ENCODE measurements around the gene ARL15. TPM values are rescaled to one million over a fixed set of nuclear protein-coding genes. Genes with fewer than 3 reads are reported as not detected.

The ARL15 gene
- polyA plus RNA-seq, 2 donors, result 4.0 to 7.8 TPM

GRCh38 chr5:54017580-54017979, 292.8 kb downstream of the ARL15 start:
- Histone ChIP-seq H3K36me3 (ENCODE audit: control insufficient read depth in 2 of 2, insufficient read depth in 2 of 2, low read length in 1 of 2) (no peaks in the 10 kb centered on the region), H3K4me1 (ENCODE audit: control insufficient read depth in 2 of 2, insufficient read depth in 2 of 2, low read length in 1 of 2) (no peaks in the 10 kb centered on the region), H3K27ac (ENCODE audit: low read depth in 2 of 2, low read length in 1 of 2) (no peak overlapping the region), H3K9me3 (ENCODE audit: control insufficient read depth in 2 of 2, insufficient read depth in 1 of 2, low read depth in 1 of 2, low read length in 1 of 2) (no peaks in the 10 kb centered on the region), H3K4me3 (ENCODE audit: low read depth in 1 of 2, low read length in 2 of 2) (no peak overlapping the region), H3K27me3 (ENCODE audit: control insufficient read depth in 1 of 2, insufficient read depth in 2 of 2, low read length in 2 of 2) (no peaks in the 10 kb centered on the region)
- 91 to 92% methylated on average over 2 of the region's 2 CpGs for WGBS, 2 donors

- Histone ChIP-seq H3K4me3 (ENCODE audit: low read depth in 1 of 2, low read length in 2 of 2) (no peak overlapping the region), H3K27me3 (ENCODE audit: control insufficient read depth in 1 of 2, insufficient read depth in 2 of 2, low read length in 2 of 2) (no peaks in the 10 kb centered on the region), H3K9me3 (ENCODE audit: control insufficient read depth in 2 of 2, insufficient read depth in 1 of 2, low read depth in 1 of 2, low read length in 1 of 2) (no peaks in the 10 kb centered on the region), H3K36me3 (ENCODE audit: control insufficient read depth in 2 of 2, insufficient read depth in 2 of 2, low read length in 1 of 2) (no peaks in the 10 kb centered on the region), H3K4me1 (ENCODE audit: control insufficient read depth in 2 of 2, insufficient read depth in 2 of 2, low read length in 1 of 2) (no peaks in the 10 kb centered on the region), H3K27ac (ENCODE audit: low read depth in 2 of 2, low read length in 1 of 2) (no peak overlapping the region)
Observed at GRCh38 chr5:54013556-54014194, 296.7 kb downstream of the ARL15 start.

- Histone ChIP-seq H3K4me3 (ENCODE audit: low read depth in 1 of 2, low read length in 2 of 2) (no peak overlapping the region), H3K4me1 (ENCODE audit: control insufficient read depth in 2 of 2, insufficient read depth in 2 of 2, low read length in 1 of 2) (no peaks in the 10 kb centered on the region), H3K36me3 (ENCODE audit: control insufficient read depth in 2 of 2, insufficient read depth in 2 of 2, low read length in 1 of 2) (no peaks in the 10 kb centered on the region), H3K9me3 (ENCODE audit: control insufficient read depth in 2 of 2, insufficient read depth in 1 of 2, low read depth in 1 of 2, low read length in 1 of 2) (no peaks in the 10 kb centered on the region), H3K27ac (ENCODE audit: low read depth in 2 of 2, low read length in 1 of 2) (no peak overlapping the region), H3K27me3 (ENCODE audit: control insufficient read depth in 1 of 2, insufficient read depth in 2 of 2, low read length in 2 of 2) (no peaks in the 10 kb centered on the region)
- WGBS, 2 donors, result 82 to 93% methylated on average over 2 of the region's 2 CpGs
Observed at GRCh38 chr5:54009828-54010227, 300.5 kb downstream of the ARL15 start.

DNA sequence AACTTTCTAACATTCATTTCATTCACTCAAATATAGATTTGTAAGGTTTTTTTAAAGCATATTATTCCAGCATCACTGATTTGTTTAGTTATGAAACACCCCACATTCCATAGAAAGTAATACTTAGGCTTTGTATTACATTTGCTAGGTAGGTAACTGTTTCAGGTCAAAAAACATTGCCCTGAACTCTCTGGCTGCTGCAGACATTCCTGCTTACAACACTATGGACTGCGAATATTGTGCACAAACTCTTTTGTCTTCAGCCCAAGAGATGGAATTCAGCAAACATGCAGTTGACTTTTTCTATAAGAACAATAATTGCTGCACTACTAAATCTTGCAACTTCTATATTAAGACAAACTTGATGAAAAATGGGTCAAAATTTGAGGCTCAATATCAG, 301.0 kb downstream of the ARL15 start:
- Histone ChIP-seq H3K27me3 (ENCODE audit: control insufficient read depth in 1 of 2, insufficient read depth in 2 of 2, low read length in 2 of 2) (no peaks in the 10 kb centered on the region), H3K4me1 (ENCODE audit: control insufficient read depth in 2 of 2, insufficient read depth in 2 of 2, low read length in 1 of 2) (no peaks in the 10 kb centered on the region), H3K27ac (ENCODE audit: low read depth in 2 of 2, low read length in 1 of 2) (no peak overlapping the region), H3K9me3 (ENCODE audit: control insufficient read depth in 2 of 2, insufficient read depth in 1 of 2, low read depth in 1 of 2, low read length in 1 of 2) (no peaks in the 10 kb centered on the region), H3K4me3 (ENCODE audit: low read depth in 1 of 2, low read length in 2 of 2) (no peak overlapping the region), H3K36me3 (ENCODE audit: control insufficient read depth in 2 of 2, insufficient read depth in 2 of 2, low read length in 1 of 2) (no peaks in the 10 kb centered on the region)
- WGBS, 2 donors, result 45 to 52% methylated on average over 1 of the region's 1 CpG

- no peaks in the 10 kb centered on the region for H3K4me1 ChIP-seq (ENCODE audit: control insufficient read depth in 2 of 2, insufficient read depth in 2 of 2, low read length in 1 of 2)
- H3K36me3 ChIP-seq (ENCODE audit: control insufficient read depth in 2 of 2, insufficient read depth in 2 of 2, low read length in 1 of 2), result no peaks in the 10 kb centered on the region
- no peaks in the 10 kb centered on the region for H3K9me3 ChIP-seq (ENCODE audit: control insufficient read depth in 2 of 2, insufficient read depth in 1 of 2, low read depth in 1 of 2, low read length in 1 of 2)
- no peaks in the 10 kb centered on the region for H3K27me3 ChIP-seq (ENCODE audit: control insufficient read depth in 1 of 2, insufficient read depth in 2 of 2, low read length in 2 of 2)
- no peak overlapping the region for H3K27ac ChIP-seq (ENCODE audit: low read depth in 2 of 2, low read length in 1 of 2)
- no peak overlapping the region for H3K4me3 ChIP-seq (ENCODE audit: low read depth in 1 of 2, low read length in 2 of 2)
- WGBS, 2 donors, result 45 to 48% methylated on average over 6 of the region's 6 CpGs
Observed at GRCh38 chr5:54007827-54008777, 302.3 kb downstream of the ARL15 start.

DNA sequence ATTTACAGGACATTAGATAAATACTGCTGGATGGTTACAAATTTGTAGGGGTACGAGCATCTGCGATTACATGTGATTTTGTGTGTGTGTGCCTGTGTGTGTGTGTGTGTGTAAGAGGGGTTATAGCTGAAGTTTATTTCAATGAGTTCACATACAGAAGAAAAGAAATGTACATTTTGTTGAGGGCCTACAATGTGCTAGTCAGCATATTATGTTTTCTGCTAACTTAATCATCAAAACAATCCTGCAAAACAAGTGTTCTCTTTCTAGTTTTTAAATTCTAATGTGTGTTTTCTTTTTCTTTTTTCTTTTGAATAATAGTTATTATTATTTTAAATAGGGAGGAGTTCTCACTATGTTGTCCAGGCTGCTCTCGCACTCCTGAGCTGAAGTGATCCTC, 305.7 kb downstream of the ARL15 start:
- Histone ChIP-seq H3K4me3 (ENCODE audit: low read depth in 1 of 2, low read length in 2 of 2) (no peak overlapping the region), H3K27me3 (ENCODE audit: control insufficient read depth in 1 of 2, insufficient read depth in 2 of 2, low read length in 2 of 2) (no peaks in the 10 kb centered on the region), H3K9me3 (ENCODE audit: control insufficient read depth in 2 of 2, insufficient read depth in 1 of 2, low read depth in 1 of 2, low read length in 1 of 2) (no peaks in the 10 kb centered on the region), H3K36me3 (ENCODE audit: control insufficient read depth in 2 of 2, insufficient read depth in 2 of 2, low read length in 1 of 2) (no peaks in the 10 kb centered on the region), H3K4me1 (ENCODE audit: control insufficient read depth in 2 of 2, insufficient read depth in 2 of 2, low read length in 1 of 2) (no peaks in the 10 kb centered on the region), H3K27ac (ENCODE audit: low read depth in 2 of 2, low read length in 1 of 2) (no peak overlapping the region)
- WGBS, 2 donors, result 82 to 86% methylated on average over 3 of the region's 3 CpGs

- no peak overlapping the region for H3K4me3 ChIP-seq (ENCODE audit: low read depth in 1 of 2, low read length in 2 of 2)
- H3K27ac ChIP-seq (ENCODE audit: low read depth in 2 of 2, low read length in 1 of 2), result no peak overlapping the region
- 61 to 67% methylated on average over 1 of the region's 1 CpG for WGBS, 2 donors
- no peaks in the 10 kb centered on the region for H3K9me3 ChIP-seq (ENCODE audit: control insufficient read depth in 2 of 2, insufficient read depth in 1 of 2, low read depth in 1 of 2, low read length in 1 of 2)
- H3K4me1 ChIP-seq (ENCODE audit: control insufficient read depth in 2 of 2, insufficient read depth in 2 of 2, low read length in 1 of 2), result no peaks in the 10 kb centered on the region
- no peaks in the 10 kb centered on the region for H3K36me3 ChIP-seq (ENCODE audit: control insufficient read depth in 2 of 2, insufficient read depth in 2 of 2, low read length in 1 of 2)
- H3K27me3 ChIP-seq (ENCODE audit: control insufficient read depth in 1 of 2, insufficient read depth in 2 of 2, low read length in 2 of 2), result no peaks in the 10 kb centered on the region
Observed at GRCh38 chr5:54002779-54003178, 307.6 kb downstream of the ARL15 start.

DNA sequence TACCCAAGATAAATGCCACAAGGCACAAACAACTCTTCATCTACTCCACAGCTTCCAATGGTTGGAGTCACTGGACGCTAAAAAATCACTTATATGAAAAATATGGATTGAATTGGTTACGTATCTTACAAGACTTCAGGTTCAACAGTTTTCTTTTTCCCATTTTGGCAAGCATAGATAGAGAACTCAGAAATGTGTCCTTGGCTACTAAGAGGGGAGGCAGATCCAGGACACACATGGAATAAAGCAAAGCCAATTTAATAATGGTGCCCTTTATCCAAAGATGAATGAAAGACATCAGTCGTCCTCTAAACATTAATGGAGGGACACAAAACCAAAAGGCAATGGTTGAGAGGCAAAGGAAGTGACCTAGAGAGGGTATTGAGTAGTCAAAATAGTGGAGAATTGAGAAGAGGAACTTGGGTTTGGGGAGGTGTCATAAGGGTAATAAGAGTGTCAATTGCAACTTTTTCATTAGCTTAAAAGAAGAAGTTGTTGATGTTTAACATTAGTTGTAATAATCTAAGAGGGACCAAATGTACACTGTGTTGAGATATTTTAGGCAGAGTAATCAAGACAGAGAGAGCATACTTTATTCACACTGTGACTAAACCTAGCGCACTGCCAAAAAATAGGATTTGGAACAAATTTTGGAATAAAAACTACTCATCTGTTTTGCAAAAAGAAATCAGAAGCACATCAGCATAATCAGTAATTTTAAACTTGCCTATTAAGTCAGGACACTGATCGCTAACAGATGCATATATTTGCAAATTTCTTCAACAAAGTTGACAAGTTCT, 308.2 kb downstream of the ARL15 start:
- no peaks in the 10 kb centered on the region for H3K4me1 ChIP-seq (ENCODE audit: control insufficient read depth in 2 of 2, insufficient read depth in 2 of 2, low read length in 1 of 2)
- no peaks in the 10 kb centered on the region for H3K36me3 ChIP-seq (ENCODE audit: control insufficient read depth in 2 of 2, insufficient read depth in 2 of 2, low read length in 1 of 2)
- no peaks in the 10 kb centered on the region for H3K9me3 ChIP-seq (ENCODE audit: control insufficient read depth in 2 of 2, insufficient read depth in 1 of 2, low read depth in 1 of 2, low read length in 1 of 2)
- no peak overlapping the region for H3K27ac ChIP-seq (ENCODE audit: low read depth in 2 of 2, low read length in 1 of 2)
- WGBS, 2 donors, result 86 to 87% methylated on average over 5 of the region's 5 CpGs
- H3K4me3 ChIP-seq (ENCODE audit: low read depth in 1 of 2, low read length in 2 of 2), result no peak overlapping the region
- no peaks in the 10 kb centered on the region for H3K27me3 ChIP-seq (ENCODE audit: control insufficient read depth in 1 of 2, insufficient read depth in 2 of 2, low read length in 2 of 2)

- Histone ChIP-seq H3K9me3 (ENCODE audit: control insufficient read depth in 2 of 2, insufficient read depth in 1 of 2, low read depth in 1 of 2, low read length in 1 of 2) (no peaks in the 10 kb centered on the region), H3K27ac (ENCODE audit: low read depth in 2 of 2, low read length in 1 of 2) (no peak overlapping the region), H3K36me3 (ENCODE audit: control insufficient read depth in 2 of 2, insufficient read depth in 2 of 2, low read length in 1 of 2) (no peaks in the 10 kb centered on the region), H3K27me3 (ENCODE audit: control insufficient read depth in 1 of 2, insufficient read depth in 2 of 2, low read length in 2 of 2) (no peaks in the 10 kb centered on the region), H3K4me1 (ENCODE audit: control insufficient read depth in 2 of 2, insufficient read depth in 2 of 2, low read length in 1 of 2) (no peaks in the 10 kb centered on the region), H3K4me3 (ENCODE audit: low read depth in 1 of 2, low read length in 2 of 2) (no peak overlapping the region)
- WGBS, 2 donors, result 91 to 93% methylated on average over 2 of the region's 2 CpGs
Observed at GRCh38 chr5:54000011-54000410, 310.4 kb downstream of the ARL15 start.

Measured in esophagus (tissue), 2 donors.